MG63 (cell line): ENCODE results near the gene AP1AR. TPM values are rescaled to one million over a fixed set of nuclear protein-coding genes. Genes with fewer than 3 reads are reported as not detected.

ENCODE experiments used
- total RNA-seq: library from RNA; depleted of rRNA; stranded (reverse); fragments of >200 nt; shearing (Covaris generic); gene quantifications from 2 replicates; pipeline ENCODE4 v1.2.3, GENCODE V29; 2014; ENCODE audit warnings: low replicate concordance; rRNA removed

The AP1AR gene
- total RNA-seq, 1 experiment from 2014 or later: 17.5 TPM

Other genes with a start within 250 kb of the AP1AR start
- 1.2 and 3.7 TPM in 2 replicates for gene FAM241A, start 86.3 kb upstream of the AP1AR start, total RNA-seq
- gene TIFA, start 54.1 kb downstream of the AP1AR start, total RNA-seq: 4.1 and 7.6 TPM in 2 replicates
- 2.1 and 8.8 TPM in 2 replicates for gene ALPK1, start 65.6 kb downstream of the AP1AR start, total RNA-seq